ENCODE results near the gene CDCA3.
A peak's percentile ranks its signal among the peaks of the same experiment; 100 is the strongest.
"Not testable (repeated sequence)": the region's sequence is repeated elsewhere in the genome, so short reads cannot be mapped to it uniquely, and the experiment has no call there.

CDCA3 gene

GRCh38 chr12:6851153-6851920 is at the start of gene CDCA3:
Gene CDCA3, minus strand, starts transcription at chr12:6851286. Its CDS starts 334 bp downstream, at chr12:6850952.
- DNase-seq: peak; percentile 98

- DNase-seq: no peak
Observed at GRCh38 chr12:6899837-6900519, 48.9 kb upstream of the CDCA3 start.

- DNase-seq: no peak
Observed at GRCh38 chr12:6899427-6899826, 48.3 kb upstream of the CDCA3 start.

- no peak for DNase-seq
Observed at GRCh38 chr12:6896846-6897435, 45.9 kb upstream of the CDCA3 start.

GRCh38 chr12:6894321-6894720 is 43.2 kb upstream of the CDCA3 start:
- no peak for DNase-seq

- DNase-seq: not testable (repeated sequence)
Observed at GRCh38 chr12:6892683-6893082, 41.6 kb upstream of the CDCA3 start.

GRCh38 chr12:6891646-6892001 is 40.5 kb upstream of the CDCA3 start:
- peak; percentile 33 for DNase-seq

- DNase-seq: peak; percentile 99
Observed at GRCh38 chr12:6890789-6891645, 39.9 kb upstream of the CDCA3 start.

GRCh38 chr12:6889775-6890573 is 38.9 kb upstream of the CDCA3 start:
- not testable (repeated sequence) for DNase-seq

- not testable (repeated sequence) for DNase-seq
Observed at GRCh38 chr12:6888794-6889193, 37.7 kb upstream of the CDCA3 start.

- peak; percentile 24 for DNase-seq
Observed at GRCh38 chr12:6888360-6888759, 37.3 kb upstream of the CDCA3 start.

- no peak for DNase-seq
Observed at GRCh38 chr12:6887460-6887859, 36.4 kb upstream of the CDCA3 start.

GRCh38 chr12:6886206-6886999 is 35.3 kb upstream of the CDCA3 start:
- not testable (repeated sequence) for DNase-seq

GRCh38 chr12:6884539-6884938 is 33.5 kb upstream of the CDCA3 start:
- no peak for DNase-seq

- no peak for DNase-seq
Observed at GRCh38 chr12:6883683-6884082, 32.6 kb upstream of the CDCA3 start.

GRCh38 chr12:6883252-6883651 is 32.2 kb upstream of the CDCA3 start:
- no peak for DNase-seq

GRCh38 chr12:6879824-6880223 is 28.7 kb upstream of the CDCA3 start:
- not testable (repeated sequence) for DNase-seq

- DNase-seq: not testable (repeated sequence)
Observed at GRCh38 chr12:6874015-6874368, 22.9 kb upstream of the CDCA3 start.

- peak; percentile 99 for DNase-seq
Observed at GRCh38 chr12:6873094-6874014, 22.3 kb upstream of the CDCA3 start, which contains the start of gene SPSB2. Gene SPSB2, minus strand, starts transcription at chr12:6873303. Its CDS starts 402 bp downstream, at chr12:6872901.
